ENCODE data around the gene VAV3. TPM values are rescaled to one million over a fixed set of nuclear protein-coding genes. Genes with fewer than 3 reads are reported as not detected.
"Not testable (repeated sequence)": the region's sequence is repeated elsewhere in the genome, so short reads cannot be mapped to it uniquely, and the experiment has no call there.

VAV3 gene
- total RNA-seq, 4 donors from 2014 or later, result 1.9 to 5.8 (median 3.0) TPM

- no peak for TF ChIP-seq POLR2A (IDR thresholded peaks at IDR 0.05; ENCODE audit: low read depth)
- TF ChIP-seq EP300 (IDR thresholded peaks at IDR 0.05), result no peak
- TF ChIP-seq, protein P1, sequence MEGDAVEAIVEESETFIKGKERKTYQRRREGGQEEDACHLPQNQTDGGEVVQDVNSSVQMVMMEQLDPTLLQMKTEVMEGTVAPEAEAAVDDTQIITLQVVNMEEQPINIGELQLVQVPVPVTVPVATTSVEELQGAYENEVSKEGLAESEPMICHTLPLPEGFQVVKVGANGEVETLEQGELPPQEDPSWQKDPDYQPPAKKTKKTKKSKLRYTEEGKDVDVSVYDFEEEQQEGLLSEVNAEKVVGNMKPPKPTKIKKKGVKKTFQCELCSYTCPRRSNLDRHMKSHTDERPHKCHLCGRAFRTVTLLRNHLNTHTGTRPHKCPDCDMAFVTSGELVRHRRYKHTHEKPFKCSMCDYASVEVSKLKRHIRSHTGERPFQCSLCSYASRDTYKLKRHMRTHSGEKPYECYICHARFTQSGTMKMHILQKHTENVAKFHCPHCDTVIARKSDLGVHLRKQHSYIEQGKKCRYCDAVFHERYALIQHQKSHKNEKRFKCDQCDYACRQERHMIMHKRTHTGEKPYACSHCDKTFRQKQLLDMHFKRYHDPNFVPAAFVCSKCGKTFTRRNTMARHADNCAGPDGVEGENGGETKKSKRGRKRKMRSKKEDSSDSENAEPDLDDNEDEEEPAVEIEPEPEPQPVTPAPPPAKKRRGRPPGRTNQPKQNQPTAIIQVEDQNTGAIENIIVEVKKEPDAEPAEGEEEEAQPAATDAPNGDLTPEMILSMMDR (IDR thresholded peaks at IDR 0.05), result no peak
- no peak for TF ChIP-seq POLR2AphosphoS5 (IDR thresholded peaks at IDR 0.05)
- no peaks in the 10 kb centered on the region for H3K9me3 ChIP-seq
- H3K36me3 ChIP-seq, result no peaks in the 10 kb centered on the region
- WGBS, result 72% methylated on average over 2 of the region's 2 CpGs
- intact Hi-C loops (cut with DNase I), result no loop called here
- H3K4me1 ChIP-seq, result no peaks in the 10 kb centered on the region
- no peak overlapping the region for H3K4me3 ChIP-seq
- no peak overlapping the region for H3K27ac ChIP-seq (replicated peaks in 1 of 4)
- H3K27me3 ChIP-seq, result peaks cover 0 to under 1% (median 0%) of the 10 kb centered on the region in 4 donors
- DNase-seq (ENCODE audit: extremely low spot score), result no peak
Observed at GRCh38 chr1:107862064-107862463, 102.9 kb downstream of the VAV3 start.

GRCh38 chr1:107858323-107858722, 106.7 kb downstream of the VAV3 start:
- Histone ChIP-seq H3K27me3 (peaks cover 0 to 4% (median 0%) of the 10 kb centered on the region in 4 donors), H3K4me1 (no peaks in the 10 kb centered on the region), H3K27ac (replicated peaks in 1 of 4) (no peak overlapping the region), H3K9me3 (no peaks in the 10 kb centered on the region), H3K4me3 (no peak overlapping the region), H3K36me3 (no peaks in the 10 kb centered on the region)
- no peak for DNase-seq (ENCODE audit: extremely low spot score)
- WGBS, result 90% methylated on average over 5 of the region's 5 CpGs
- intact Hi-C loops (cut with DNase I), result no loop called here
- TF ChIP-seq EP300 (IDR thresholded peaks at IDR 0.05) (no peak), POLR2AphosphoS5 (IDR thresholded peaks at IDR 0.05) (no peak), POLR2A (IDR thresholded peaks at IDR 0.05; ENCODE audit: low read depth) (no peak)
- TF ChIP-seq, protein P1 (IDR thresholded peaks at IDR 0.05), result no peak

GRCh38 chr1:107851418-107851817, 113.6 kb downstream of the VAV3 start:
- Histone ChIP-seq H3K4me3 (no peak overlapping the region), H3K27ac (replicated peaks in 1 of 4) (no peak overlapping the region), H3K36me3 (no peaks in the 10 kb centered on the region), H3K4me1 (no peaks in the 10 kb centered on the region), H3K9me3 (peaks cover 0 to 6% (median 2%) of the 10 kb centered on the region in 4 donors), H3K27me3 (no peaks in the 10 kb centered on the region)
- no peak for DNase-seq (ENCODE audit: extremely low spot score)
- intact Hi-C loops (cut with DNase I), result no loop called here
- TF ChIP-seq EP300 (IDR thresholded peaks at IDR 0.05) (no peak), POLR2A (IDR thresholded peaks at IDR 0.05; ENCODE audit: low read depth) (no peak), POLR2AphosphoS5 (IDR thresholded peaks at IDR 0.05) (no peak)
- TF ChIP-seq, protein P1 (IDR thresholded peaks at IDR 0.05), result no peak

DNA sequence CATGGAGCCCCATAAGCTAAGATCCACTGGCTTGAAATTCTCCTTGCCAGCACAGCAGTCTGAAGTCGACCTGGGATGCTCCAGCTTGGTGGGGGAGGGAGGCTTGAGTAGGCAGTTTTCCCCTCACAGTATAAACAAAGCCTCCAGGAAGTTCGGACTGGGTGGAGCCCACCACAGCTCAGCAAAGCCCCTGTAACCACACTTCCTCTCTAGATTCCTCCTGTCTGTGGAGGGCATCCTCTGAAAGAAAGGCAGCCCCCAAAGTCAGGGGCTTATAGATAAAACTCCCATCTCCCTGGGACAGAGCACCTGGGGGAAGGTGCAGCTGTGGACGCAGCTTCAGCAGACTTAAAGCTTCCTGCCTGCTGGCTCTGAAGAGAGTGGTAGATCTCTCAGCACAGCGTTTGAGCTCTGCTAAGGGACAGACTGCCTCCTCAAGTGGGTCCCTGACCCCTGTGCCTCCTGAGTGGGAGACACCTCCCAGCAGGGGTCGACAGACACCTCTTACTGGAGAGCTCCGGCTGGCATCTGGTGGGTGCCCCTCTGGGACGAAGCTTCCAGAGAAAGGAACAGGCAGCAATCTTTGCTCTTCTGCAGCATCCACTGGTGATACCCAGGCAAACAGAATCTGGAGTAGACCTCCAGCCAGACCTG, 120.3 kb downstream of the VAV3 start:
- H3K9me3 ChIP-seq; DNase-seq (ENCODE audit: extremely low spot score); H3K36me3 ChIP-seq; H3K27ac ChIP-seq (replicated peaks in 1 of 4); H3K4me3 ChIP-seq; intact Hi-C loops (cut with DNase I); H3K4me1 ChIP-seq; H3K27me3 ChIP-seq: not testable (repeated sequence)
- WGBS, result 70% methylated on average over 2 of the region's 7 CpGs

DNA sequence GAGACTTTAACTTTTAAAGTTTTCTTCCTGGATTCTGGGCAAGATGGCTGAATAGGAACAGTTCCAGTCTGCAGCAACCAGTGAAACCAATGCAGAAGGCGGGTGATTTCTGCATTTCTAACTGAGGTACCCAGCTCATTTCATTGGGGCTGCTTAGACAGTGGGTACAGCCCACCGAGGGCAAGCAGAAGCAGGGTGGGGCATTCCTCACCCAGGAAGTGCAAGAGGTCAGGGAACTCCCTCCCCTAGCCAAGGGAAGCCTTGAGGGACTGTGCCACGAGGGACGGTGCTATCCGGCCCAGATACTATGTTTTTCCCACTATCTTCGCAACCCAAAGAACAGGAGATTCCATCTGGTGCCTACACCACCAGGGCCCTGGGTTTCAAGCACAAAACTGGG, 121.0 kb downstream of the VAV3 start:
- TF ChIP-seq, protein P1 (IDR thresholded peaks at IDR 0.05), result no peak
- no peak for TF ChIP-seq POLR2A (IDR thresholded peaks at IDR 0.05; ENCODE audit: low read depth)
- TF ChIP-seq EP300 (IDR thresholded peaks at IDR 0.05), result no peak
- no peak for TF ChIP-seq POLR2AphosphoS5 (IDR thresholded peaks at IDR 0.05)
- Histone ChIP-seq H3K4me3 (no peak overlapping the region), H3K4me1 (no peaks in the 10 kb centered on the region), H3K9me3 (peaks cover 0 to 3% (median under 1%) of the 10 kb centered on the region in 4 donors), H3K27me3 (peaks cover 0 to 9% (median 0%) of the 10 kb centered on the region in 4 donors), H3K27ac (replicated peaks in 1 of 4) (no peak overlapping the region), H3K36me3 (no peaks in the 10 kb centered on the region)
- 85% methylated on average over 4 of the region's 6 CpGs for WGBS
- intact Hi-C loops (cut with DNase I), result no loop called here
- no peak for DNase-seq (ENCODE audit: extremely low spot score)
